GM10248 (cell line): Measurements from ENCODE around the gene GDPD3.

Source experiments
- CTCF ChIA-PET: fragments of 300-600 bp; sonication (Branson Sonifier 250); formaldehyde crosslinking; extraction: SDS; loops from one replicate; lab custom pipeline; 2021; ENCODE audit warnings: antibody characterized with exemption; lab: Yijun Ruan, JAX
- POLR2A ChIA-PET: fragments of 350-650 bp; sonication (Branson Sonifier 250); formaldehyde crosslinking; extraction: SDS; loops from one replicate; lab custom pipeline; 2020; ENCODE audit warnings: antibody characterized with exemption; lab: Yijun Ruan, JAX
- DNase-seq: peaks from one replicate; pipeline ENCODE4 v3.0.0; 2012; ENCODE audit errors: extremely low spot score
- CTCF ChIP-seq: IDR thresholded peaks from 2 replicates; pipeline ENCODE4 v1.5.1; 2012; ENCODE audit warnings: mild to moderate bottlenecking, low read depth; ENCODE audit errors: extremely low read depth, missing control alignments, control extremely low read depth

GDPD3 gene

GRCh38 chr16:30091474-30092372, 21.6 kb downstream of the GDPD3 start, which contains the start of gene TBX6:
Gene TBX6 (minus strand): TSS chr16:30091924. CDS start chr16:30091193, 731 bp downstream.
- TF ChIP-seq CTCF, result peak; percentile 90
- ChIA-PET POLR2A (interaction anchor here (0.6 to 1.6 kb wide), 11 partner anchors 9 to 828 kb away, joined by 3 to 13 read pairs (median 5); partner anchors contain the start of gene ALDOA), CTCF (interaction anchor here (0.6 to 4.6 kb wide), 42 partner anchors 12 to 603 kb away, joined by 3 to 102 read pairs (median 5); partner anchors contain the start of genes ALDOA, C16orf92, CORO1A and DCTPP1)
- DNase-seq, result peak; percentile 93

GRCh38 chr16:30090610-30091331, 22.6 kb downstream of the GDPD3 start:
- DNase-seq, result no peak
- no peak for TF ChIP-seq CTCF
- POLR2A ChIA-PET, result interaction anchor here (0.7 to 1.6 kb wide), 4 partner anchors 8 to 272 kb away, joined by 5 to 13 read pairs (median 6); partner anchors contain the start of gene ALDOA
- CTCF ChIA-PET, result interaction anchor here (0.8 to 4.6 kb wide), 15 partner anchors 12 to 339 kb away, joined by 3 to 102 read pairs (median 7); partner anchors contain the start of genes ALDOA, C16orf92, CORO1A and DCTPP1

GRCh38 chr16:30088832-30089624, 24.3 kb downstream of the GDPD3 start:
- DNase-seq, result no peak
- no peak for TF ChIP-seq CTCF
- ChIA-PET CTCF (interaction anchor here (4.6 kb wide), 1 partner anchor 11 kb away, joined by 102 read pairs; the partner anchor contains the start of gene PPP4C), POLR2A (interaction anchor here (0.5 to 1.2 kb wide), 2 partner anchors 24 to 524 kb away, joined by 3 to 4 read pairs; partner anchors contain the start of gene ALDOA)

- ChIA-PET CTCF (no interaction called here), POLR2A (interaction anchor here (0.5 to 1.2 kb wide), 2 partner anchors 23 to 524 kb away, joined by 3 to 4 read pairs; partner anchors contain the start of gene ALDOA)
These were observed 25.0 kb downstream of the GDPD3 start for GRCh38 chr16:30088237-30088831.

More at GRCh38 chr16:30088237-30088831, 25.0 kb downstream of the GDPD3 start:
- no peak for TF ChIP-seq CTCF
- no peak for DNase-seq
